IMR-90 (cell line): ENCODE results near the gene SH2B3. TPM values are rescaled to one million over a fixed set of nuclear protein-coding genes. Genes with fewer than 3 reads are reported as not detected.

Source experiments
- ATAC-seq: fragments of 200-7000 bp; cut with Tn5 transposase; 2 replicates; pipeline ENCODE4 v1.9.1; 2020; ENCODE audit warnings: low read depth, mild to moderate bottlenecking, moderate library complexity
- BruUV-seq: library from RNA; stranded (reverse); fragments of 400-500 nt; replicated peaks from 2 replicates; lab custom pipeline; 2021; lab: Mats Ljungman, UMichigan
- CTCF ChIA-PET: fragments of 300-600 bp; formaldehyde crosslinking; extraction: SDS; loops from one replicate; lab custom pipeline; 2021; ENCODE audit warnings: antibody characterized with exemption; lab: Yijun Ruan, JAX
- POLR2A ChIA-PET: fragments of 300-600 bp; sonication (Branson Sonifier 250); formaldehyde crosslinking; loops from one replicate; lab custom pipeline; 2022; ENCODE audit warnings: antibody characterized with exemption; ENCODE audit not compliant: unreplicated experiment; lab: Charles Lee
- DNase-seq: peaks from one replicate; pipeline ENCODE4 v3.0.0; 2013
- H2AFZ ChIP-seq: replicated peaks from 2 replicates; pipeline ENCODE3; 2013; ENCODE audit warnings: low read length, mild to moderate bottlenecking; ENCODE audit not compliant: poor library complexity
- H2AK5ac ChIP-seq: 2 replicates; pipeline ENCODE4 v1.6.1; 2013; ENCODE audit warnings: low read depth, low read length, inconsistent platforms
- H2AK9ac ChIP-seq: replicated peaks from 2 replicates; pipeline ENCODE3; 2013; ENCODE audit warnings: mild to moderate bottlenecking, low read depth, low read length, moderate library complexity; ENCODE audit not compliant: poor library complexity
- H2BK120ac ChIP-seq: 2 replicates; pipeline ENCODE4 v1.6.1; 2013; ENCODE audit warnings: low read depth, low read length, inconsistent platforms
- H2BK15ac ChIP-seq: 3 replicates; pipeline ENCODE4 v1.6.1; 2013; ENCODE audit warnings: low read depth, low read length, inconsistent platforms
- H2BK20ac ChIP-seq: 2 replicates; pipeline ENCODE4 v1.6.1; 2013; ENCODE audit warnings: low read depth, mild to moderate bottlenecking, inconsistent platforms, low read length, moderate library complexity
- H2BK5ac ChIP-seq: 2 replicates; pipeline ENCODE4 v1.6.1; 2013; ENCODE audit warnings: mild to moderate bottlenecking, low read depth, low read length, inconsistent platforms; ENCODE audit not compliant: poor library complexity, severe bottlenecking
- H3K14ac ChIP-seq: replicated peaks from 2 replicates; pipeline ENCODE4 v1.6.1; 2013; ENCODE audit warnings: low read depth, low read length, inconsistent platforms
- H3K18ac ChIP-seq: 2 replicates; pipeline ENCODE4 v1.6.1; 2013; ENCODE audit warnings: low read depth, low read length, control low read depth
- H3K23ac ChIP-seq: 2 replicates; pipeline ENCODE4 v1.6.1; 2013; ENCODE audit warnings: low read depth, low read length, inconsistent platforms
- H3K27ac ChIP-seq: 2 replicates; pipeline ENCODE4 v1.5.1; 2013; ENCODE audit warnings: mild to moderate bottlenecking, control low read depth, low read length; ENCODE audit not compliant: insufficient read depth
- H3K27me3 ChIP-seq: 2 replicates; pipeline ENCODE4 v1.6.1; 2013; ENCODE audit warnings: low read length; ENCODE audit not compliant: control insufficient read depth, insufficient read depth
- H3K36me3 ChIP-seq: 2 replicates; pipeline ENCODE4 v1.6.1; 2013; ENCODE audit warnings: low read length, mixed read lengths; ENCODE audit not compliant: control insufficient read depth, insufficient read depth
- H3K4ac ChIP-seq: 2 replicates; pipeline ENCODE4 v1.6.1; 2013; ENCODE audit warnings: low read depth, low read length, inconsistent platforms
- H3K4me1 ChIP-seq: 2 replicates; pipeline ENCODE4 v1.6.1; 2013; ENCODE audit warnings: low read length, mixed read lengths; ENCODE audit not compliant: control insufficient read depth, insufficient read depth
- H3K4me2 ChIP-seq: 2 replicates; pipeline ENCODE4 v1.6.1; 2013; ENCODE audit warnings: low read depth, mild to moderate bottlenecking, control low read depth, low read length, moderate library complexity
- H3K4me3 ChIP-seq: 2 replicates; pipeline ENCODE4 v1.5.1; 2013; ENCODE audit warnings: low read depth, mild to moderate bottlenecking, control low read depth, low read length, moderate library complexity; ENCODE audit not compliant: insufficient read depth
- H3K56ac ChIP-seq: 2 replicates; pipeline ENCODE4 v1.6.1; 2013; ENCODE audit warnings: low read length, inconsistent platforms; ENCODE audit not compliant: insufficient read depth; ENCODE audit errors: extremely low read depth
- H3K79me1 ChIP-seq, 2 experiments: 2 replicates each; pipeline ENCODE4 v1.6.1; 2013; ENCODE audit warnings: low read length in 2 of 2, inconsistent platforms in 1 of 2, low read depth in 1 of 2
- H3K9ac ChIP-seq: 2 replicates; pipeline ENCODE4 v1.6.1; 2013; ENCODE audit warnings: low read depth, low read length, control low read depth
- H3K9me1 ChIP-seq: 2 replicates; pipeline ENCODE4 v1.6.1; 2013; ENCODE audit warnings: low read length, inconsistent platforms; ENCODE audit not compliant: insufficient read depth
- H3K9me3 ChIP-seq: 2 replicates; pipeline ENCODE4 v1.6.1; 2013; ENCODE audit warnings: low read length; ENCODE audit not compliant: control insufficient read depth, insufficient read depth
- H4K20me1 ChIP-seq: 2 replicates; pipeline ENCODE4 v1.6.1; 2013; ENCODE audit warnings: low read length, inconsistent platforms; ENCODE audit not compliant: insufficient read depth
- H4K5ac ChIP-seq: 2 replicates; pipeline ENCODE4 v1.6.1; 2013; ENCODE audit warnings: mild to moderate bottlenecking, low read depth, low read length, control low read depth
- H4K8ac ChIP-seq, 2 experiments: 2 replicates each; pipeline ENCODE4 v1.6.1; 2013; ENCODE audit warnings: low read depth in 2 of 2, low read length in 2 of 2, control low read depth in 1 of 2, inconsistent platforms in 1 of 2
- H4K91ac ChIP-seq: 2 replicates; pipeline ENCODE4 v1.6.1; 2013; ENCODE audit warnings: low read depth, low read length, inconsistent platforms; ENCODE audit not compliant: insufficient read depth
- BHLHE40 ChIP-seq: fragments of 150-350 bp; IDR thresholded peaks from 2 replicates; pipeline ENCODE4 v1.6.1; 2016; ENCODE audit warnings: mild to moderate bottlenecking, low read depth, low read length
- MAZ ChIP-seq: IDR thresholded peaks from 2 replicates; pipeline ENCODE4 v1.6.1; 2012; ENCODE audit warnings: low read depth, mild to moderate bottlenecking, low read length, improper control_type of control experiment, moderate library complexity, borderline replicate concordance
- WGBS, 2 experiments: methylation state at CpG; one replicate each; pipeline versions ENCODE4 v1.1.5 to v1.1.7; 2013; ENCODE audit warnings: missing lambda C conversion rate in 2 of 2; ENCODE audit not compliant: insufficient read length in 1 of 2; ENCODE audit errors: extremely low coverage in 2 of 2; 5-methylcytosine and 5-hydroxymethylcytosine counted together
- dilution Hi-C: fragments of 300-500 bp; cut with HindIII; formaldehyde crosslinking; loops from one replicate; pipeline ENCODE4 v1.14.3; 2018; ENCODE audit warnings: low sequenced_read_pairs; ENCODE audit not compliant: unreplicated experiment
- in situ Hi-C: fragments of 300-500 bp; cut with MboI; formaldehyde crosslinking; loops from 3 replicates; pipeline ENCODE4 v1.14.3; 2019; ENCODE audit warnings: low sequenced_read_pairs, inconsistent platforms, mixed read lengths
- intact Hi-C: fragments of 100-400 bp; cut with micrococcal nuclease; formaldehyde crosslinking; loops from 2 replicates; pipeline ENCODE4 v1.10.0; 2022
- polyA plus RNA-seq, 3 experiments: library from polyadenylated mRNA; depleted of rRNA; stranded (reverse); fragments of >200 nt; gene quantifications; 2 replicates each; pipeline ENCODE4 v1.2.3, GENCODE V29; 2012; ENCODE audit warnings: low replicate concordance in 1 of 3
- total RNA-seq: library from RNA; depleted of rRNA; stranded (reverse); fragments of >200 nt; gene quantifications from 2 replicates; pipeline ENCODE4 v1.2.3, GENCODE V29; 2012

The SH2B3 gene
- total and polyA plus RNA-seq, 2 of the 4 experiments (the other 2 are of a cell fraction): 9.3 to 20.2 TPM

- ATAC-seq (peak; percentile 27), DNase-seq (peak; percentile 62)
- Histone ChIP-seq H3K23ac (no peak overlapping the region), H2AK5ac (peak overlapping the region; percentile 29; the same call in 1 of the 2 replicates), H3K79me1 (peaks cover 21 to 83% of the 10 kb centered on the region in 2 experiments), H3K27ac (peak overlapping the region; percentile 39), H3K27me3 (no peaks in the 10 kb centered on the region), H3K4me2 (no peak overlapping the region), H4K91ac (no peak overlapping the region; the same call in 1 of the 2 replicates), H3K9me1 (peaks cover 7% of the 10 kb centered on the region), H2BK20ac (no peak overlapping the region), H3K4ac (no peak overlapping the region), H4K20me1 (peaks cover 64% of the 10 kb centered on the region), H3K36me3 (peaks cover 70% of the 10 kb centered on the region), H3K14ac (no peak overlapping the region), H3K4me3 (no peak overlapping the region), H2BK120ac (no peak overlapping the region), H2BK15ac (no peak overlapping the region), H3K56ac (no peak overlapping the region), H3K9ac (peak overlapping the region; percentile 3; the same call in 1 of the 2 replicates), H4K8ac (peak overlapping the region; percentile 31 to 80; a peak in 3 of 4 replicates), H4K5ac (no peak overlapping the region; the same call in 1 of the 2 replicates), H3K18ac (no peak overlapping the region), H3K4me1 (peaks cover 16% of the 10 kb centered on the region), H2AK9ac (peak overlapping the region; percentile 75), H3K9me3 (no peaks in the 10 kb centered on the region), H2AFZ (no peak overlapping the region), H2BK5ac (peak overlapping the region; percentile 25)
- WGBS, 2 experiments: no CpG with 5 or more reads among the region's 6 CpGs
- in situ Hi-C loops (no loop called here), intact Hi-C loops (no loop called here), dilution Hi-C loops (no loop called here)
- no TSS peak for BruUV-seq
- ChIA-PET POLR2A (no interaction called here), CTCF (interaction anchor here (1.1 kb wide), 2 partner anchors 49 kb away, joined by 6 read pairs; no protein-coding TSS in a partner anchor)
- TF ChIP-seq MAZ: peak; percentile 16; the same call in 1 of the 2 replicates
- no peak for TF ChIP-seq BHLHE40
Observed at GRCh38 chr12:111445726-111446581, 40.2 kb downstream of the SH2B3 start.
